Adrenal gland (tissue), 5 donors: ENCODE results near the gene ANKRD44.

Experiments used
- POLR2A ChIP-seq, 2 donors: fragments of 450-650 bp; IDR thresholded peaks; one replicate each; pipeline ENCODE4 v1.6.1; 2017; ENCODE audit warnings: antibody characterized with exemption in 2 of 2, mild to moderate bottlenecking in 2 of 2, moderate library complexity in 1 of 2
- TF ChIP-seq, protein P1 (sequence below), 6 experiments: fragments of 450-650 bp in 4 of 6; fragments of 200-600 bp in 2 of 6; sonication (generic) in 1 of 6; IDR thresholded peaks; 1 replicate in 5 of 6; 2 replicates in 1 of 6; pipeline versions ENCODE4 v1.5.1 to v1.8.0; 2016 to 2021; ENCODE audit warnings: antibody characterized with exemption in 6 of 6, mild to moderate bottlenecking in 2 of 6, moderate library complexity in 1 of 6
- donor health status: DM: no; HTN: no; CAD: no.

DNA sequence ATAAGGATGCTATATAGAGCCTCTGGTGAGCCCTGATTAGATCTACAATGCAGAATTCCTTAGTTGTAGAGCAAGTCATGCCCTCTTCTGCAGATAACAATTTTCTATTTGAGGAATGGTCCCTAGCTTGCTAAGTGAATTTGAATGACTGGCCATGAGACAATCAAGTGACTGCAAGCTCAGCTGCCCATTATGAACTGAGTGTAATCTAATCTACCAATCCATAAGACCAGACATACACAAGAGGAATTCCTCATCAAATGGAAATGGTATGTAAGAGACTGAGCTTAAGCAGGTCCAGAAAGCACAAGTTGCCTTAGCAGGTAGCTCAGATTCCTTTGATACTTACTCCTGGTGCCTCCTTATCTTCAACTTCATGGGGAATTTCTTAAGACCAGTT lies 4.8 kb upstream of the ANKRD44 start:
- TF ChIP-seq, protein P1, sequence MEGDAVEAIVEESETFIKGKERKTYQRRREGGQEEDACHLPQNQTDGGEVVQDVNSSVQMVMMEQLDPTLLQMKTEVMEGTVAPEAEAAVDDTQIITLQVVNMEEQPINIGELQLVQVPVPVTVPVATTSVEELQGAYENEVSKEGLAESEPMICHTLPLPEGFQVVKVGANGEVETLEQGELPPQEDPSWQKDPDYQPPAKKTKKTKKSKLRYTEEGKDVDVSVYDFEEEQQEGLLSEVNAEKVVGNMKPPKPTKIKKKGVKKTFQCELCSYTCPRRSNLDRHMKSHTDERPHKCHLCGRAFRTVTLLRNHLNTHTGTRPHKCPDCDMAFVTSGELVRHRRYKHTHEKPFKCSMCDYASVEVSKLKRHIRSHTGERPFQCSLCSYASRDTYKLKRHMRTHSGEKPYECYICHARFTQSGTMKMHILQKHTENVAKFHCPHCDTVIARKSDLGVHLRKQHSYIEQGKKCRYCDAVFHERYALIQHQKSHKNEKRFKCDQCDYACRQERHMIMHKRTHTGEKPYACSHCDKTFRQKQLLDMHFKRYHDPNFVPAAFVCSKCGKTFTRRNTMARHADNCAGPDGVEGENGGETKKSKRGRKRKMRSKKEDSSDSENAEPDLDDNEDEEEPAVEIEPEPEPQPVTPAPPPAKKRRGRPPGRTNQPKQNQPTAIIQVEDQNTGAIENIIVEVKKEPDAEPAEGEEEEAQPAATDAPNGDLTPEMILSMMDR (IDR thresholded peaks at IDR 0.05), result no peak
- no peak for TF ChIP-seq POLR2A (IDR thresholded peaks at IDR 0.05)
